ENCODE results near the gene FZD4. TPM values are rescaled to one million over a fixed set of nuclear protein-coding genes. Genes with fewer than 3 reads are reported as not detected.

FZD4 gene
- total and polyA plus RNA-seq, 3 donors from 2014 or later = 14.8 to 31.9 (median 31.2) TPM

- DNase-seq = no peak
- no peak overlapping the region for H3K4me3 ChIP-seq
- TF ChIP-seq, protein P1, sequence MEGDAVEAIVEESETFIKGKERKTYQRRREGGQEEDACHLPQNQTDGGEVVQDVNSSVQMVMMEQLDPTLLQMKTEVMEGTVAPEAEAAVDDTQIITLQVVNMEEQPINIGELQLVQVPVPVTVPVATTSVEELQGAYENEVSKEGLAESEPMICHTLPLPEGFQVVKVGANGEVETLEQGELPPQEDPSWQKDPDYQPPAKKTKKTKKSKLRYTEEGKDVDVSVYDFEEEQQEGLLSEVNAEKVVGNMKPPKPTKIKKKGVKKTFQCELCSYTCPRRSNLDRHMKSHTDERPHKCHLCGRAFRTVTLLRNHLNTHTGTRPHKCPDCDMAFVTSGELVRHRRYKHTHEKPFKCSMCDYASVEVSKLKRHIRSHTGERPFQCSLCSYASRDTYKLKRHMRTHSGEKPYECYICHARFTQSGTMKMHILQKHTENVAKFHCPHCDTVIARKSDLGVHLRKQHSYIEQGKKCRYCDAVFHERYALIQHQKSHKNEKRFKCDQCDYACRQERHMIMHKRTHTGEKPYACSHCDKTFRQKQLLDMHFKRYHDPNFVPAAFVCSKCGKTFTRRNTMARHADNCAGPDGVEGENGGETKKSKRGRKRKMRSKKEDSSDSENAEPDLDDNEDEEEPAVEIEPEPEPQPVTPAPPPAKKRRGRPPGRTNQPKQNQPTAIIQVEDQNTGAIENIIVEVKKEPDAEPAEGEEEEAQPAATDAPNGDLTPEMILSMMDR (IDR thresholded peaks at IDR 0.05) = no peak
- no peak for TF ChIP-seq POLR2A (IDR thresholded peaks at IDR 0.05)
- 19 to 50% methylated on average over 1 of the region's 1 CpG for WGBS, 2 donors
- no peak overlapping the region for H3K27ac ChIP-seq
- H3K9me3 ChIP-seq = no peaks in the 10 kb centered on the region
- peaks cover 5% of the 10 kb centered on the region for H3K4me1 ChIP-seq
- intact Hi-C loops (cut with DNase I; ENCODE audit: low total_unique reads) = no loop called here
- no peaks in the 10 kb centered on the region for H3K36me3 ChIP-seq (ENCODE audit: low read depth, missing control alignments)
- no peaks in the 10 kb centered on the region for H3K27me3 ChIP-seq
Measured at GRCh38 chr11:86990031-86990430, 34.8 kb upstream of the FZD4 start.

DNA sequence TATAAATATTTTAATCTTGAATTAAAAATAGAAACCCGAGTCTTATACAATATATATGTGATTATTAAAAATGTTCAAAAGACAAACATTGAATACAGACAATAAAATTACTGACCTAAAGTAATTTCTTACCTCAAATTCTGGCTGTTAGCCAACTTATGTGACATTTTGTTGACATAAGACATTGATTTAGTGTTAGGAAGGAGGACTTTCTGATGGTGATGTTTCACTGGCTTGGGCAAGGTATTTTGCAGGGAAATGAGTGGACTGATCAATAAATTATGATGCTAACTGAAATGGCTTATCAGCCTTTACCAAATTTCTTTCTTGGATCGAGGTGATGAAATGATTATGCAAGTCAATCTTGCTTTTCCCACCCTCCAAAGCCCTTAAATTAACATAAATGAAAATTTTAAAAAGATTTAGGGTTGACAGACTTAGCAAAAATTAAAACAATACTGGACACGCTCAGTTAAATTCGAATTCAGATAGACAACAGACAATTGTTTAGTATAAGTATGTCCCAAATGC lies 33.2 kb upstream of the FZD4 start:
- Histone ChIP-seq H3K4me1 (peaks cover 4% of the 10 kb centered on the region), H3K4me3 (no peak overlapping the region), H3K36me3 (ENCODE audit: low read depth, missing control alignments) (no peaks in the 10 kb centered on the region), H3K9me3 (no peaks in the 10 kb centered on the region), H3K27me3 (no peaks in the 10 kb centered on the region), H3K27ac (no peak overlapping the region)
- intact Hi-C loops (cut with DNase I; ENCODE audit: low total_unique reads) = no loop called here
- TF ChIP-seq, protein P1 (IDR thresholded peaks at IDR 0.05) = no peak
- TF ChIP-seq POLR2A (IDR thresholded peaks at IDR 0.05) = no peak
- WGBS, 2 donors = 82 to 91% methylated on average over 4 of the region's 4 CpGs
- no peak for DNase-seq

- no peaks in the 10 kb centered on the region for H3K27me3 ChIP-seq
- intact Hi-C loops (cut with DNase I; ENCODE audit: low total_unique reads) = no loop called here
- no peak overlapping the region for H3K4me3 ChIP-seq
- H3K36me3 ChIP-seq (ENCODE audit: low read depth, missing control alignments) = no peaks in the 10 kb centered on the region
- H3K4me1 ChIP-seq = no peaks in the 10 kb centered on the region
- DNase-seq = no peak
- TF ChIP-seq POLR2A (IDR thresholded peaks at IDR 0.05) = no peak
- TF ChIP-seq, protein P1 (IDR thresholded peaks at IDR 0.05) = no peak
- H3K9me3 ChIP-seq = no peaks in the 10 kb centered on the region
- H3K27ac ChIP-seq = no peak overlapping the region
- WGBS, 2 donors = 92 to 95% methylated on average over 1 of the region's 1 CpG
Measured at GRCh38 chr11:86987679-86988078, 32.5 kb upstream of the FZD4 start.

DNA sequence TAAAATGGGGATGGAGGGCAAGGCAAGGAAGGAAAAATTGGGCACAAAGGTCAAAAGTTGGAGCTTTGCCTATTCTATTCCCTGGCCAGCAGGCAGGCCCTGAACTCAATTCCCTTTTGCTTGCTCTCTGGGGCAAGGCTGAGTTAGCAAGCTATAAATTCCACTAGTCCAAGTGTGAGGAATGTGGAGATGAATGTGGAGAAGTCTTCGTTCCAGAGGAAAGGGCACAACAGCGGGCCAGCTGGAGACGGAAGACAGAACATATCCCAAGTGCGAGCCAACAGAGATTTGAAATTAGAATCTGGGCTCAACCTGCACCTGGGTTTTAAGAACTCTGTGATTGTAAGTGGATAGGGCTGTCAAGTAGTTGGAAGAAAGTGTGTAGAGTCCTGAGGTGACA lies 29.5 kb upstream of the FZD4 start:
- H3K9me3 ChIP-seq = no peaks in the 10 kb centered on the region
- no peak for TF ChIP-seq POLR2A (IDR thresholded peaks at IDR 0.05)
- TF ChIP-seq, protein P1 (IDR thresholded peaks at IDR 0.05) = no peak
- no peak overlapping the region for H3K27ac ChIP-seq
- intact Hi-C loops (cut with DNase I; ENCODE audit: low total_unique reads) = no loop called here
- DNase-seq = no peak
- H3K4me1 ChIP-seq = peaks cover 8% of the 10 kb centered on the region
- WGBS, 2 donors = 72 to 77% methylated on average over 4 of the region's 4 CpGs
- H3K4me3 ChIP-seq = no peak overlapping the region
- no peaks in the 10 kb centered on the region for H3K27me3 ChIP-seq
- H3K36me3 ChIP-seq (ENCODE audit: low read depth, missing control alignments) = no peaks in the 10 kb centered on the region

DNA sequence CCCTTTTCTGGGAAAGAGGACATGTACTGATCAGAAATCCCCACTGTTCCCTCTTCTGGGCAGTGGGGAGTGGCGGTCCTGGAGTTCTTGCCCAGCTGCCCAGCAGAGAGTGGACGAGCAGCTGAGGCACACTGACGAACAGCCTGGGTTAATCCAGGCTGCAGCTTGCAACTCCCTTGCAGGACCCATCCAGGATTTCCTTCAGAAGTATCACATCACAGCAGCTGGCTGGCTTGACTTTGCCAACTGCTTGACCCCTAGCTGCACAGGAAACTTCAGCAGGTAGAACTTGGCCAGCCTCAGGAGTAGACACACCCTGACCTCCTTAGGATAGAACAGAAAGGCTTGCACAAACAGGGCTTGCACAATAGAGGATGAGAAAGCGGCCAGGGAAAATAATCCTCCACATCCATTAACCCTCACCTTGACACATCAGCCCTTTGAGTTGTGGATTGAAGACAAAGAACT lies 27.9 kb upstream of the FZD4 start:
- Histone ChIP-seq H3K27me3 (no peaks in the 10 kb centered on the region), H3K27ac (no peak overlapping the region), H3K36me3 (ENCODE audit: low read depth, missing control alignments) (no peaks in the 10 kb centered on the region), H3K4me3 (no peak overlapping the region), H3K4me1 (peaks cover 10% of the 10 kb centered on the region), H3K9me3 (no peaks in the 10 kb centered on the region)
- no peak for DNase-seq
- intact Hi-C loops (cut with DNase I; ENCODE audit: low total_unique reads) = no loop called here
- WGBS, 2 donors = 78 to 83% methylated on average over 2 to 4 of the region's 4 CpGs
- TF ChIP-seq POLR2A (IDR thresholded peaks at IDR 0.05) = no peak
- TF ChIP-seq, protein P1 (IDR thresholded peaks at IDR 0.05) = no peak

Measured in testis (tissue), 3 donors.